Stimulated activated CD4-positive, alpha-beta T cell treated with anti-CD3 and anti-CD28 coated beads, TNF-alpha, amount 100 ng/mL, for 1 hour (primary cell): ENCODE data around the gene CD48.
"Not testable (repeated sequence)": the region's sequence is repeated elsewhere in the genome, so short reads cannot be mapped to it uniquely, and the experiment has no call there.

Experiments used
- DNase-seq, 3 donors: peaks; one replicate each; pipeline ENCODE4 v3.0.0-alpha.2; 2020; ENCODE audit warnings: low read depth in 3 of 3, low spot score in 1 of 3

CD48 gene

GRCh38 chr1:160653620-160654016 lies 58.0 kb downstream of the CD48 start:
- DNase-seq, result no peak

- DNase-seq, result no peak
Measured at GRCh38 chr1:160652924-160653619, 58.5 kb downstream of the CD48 start.

- DNase-seq, result not testable (repeated sequence)
Measured at GRCh38 chr1:160652065-160652641, 59.5 kb downstream of the CD48 start.

GRCh38 chr1:160651433-160652064 lies 60.1 kb downstream of the CD48 start:
- no peak for DNase-seq

- no peak for DNase-seq
Measured at GRCh38 chr1:160647329-160647720, 64.3 kb downstream of the CD48 start.

GRCh38 chr1:160646711-160647328 lies 64.8 kb downstream of the CD48 start, which contains the start of gene SLAMF1:
SLAMF1 (minus strand) TSS chr1:160647044; CDS start chr1:160646945, 99 bp downstream.
- no peak for DNase-seq

GRCh38 chr1:160646180-160646579 lies 65.4 kb downstream of the CD48 start:
- DNase-seq, result no peak

GRCh38 chr1:160645386-160646130 lies 66.1 kb downstream of the CD48 start:
- no peak for DNase-seq

- no peak for DNase-seq
Measured at GRCh38 chr1:160644399-160644798, 67.2 kb downstream of the CD48 start.

- DNase-seq, result no peak
Measured at GRCh38 chr1:160643138-160643537, 68.5 kb downstream of the CD48 start.

- no peak for DNase-seq
Measured at GRCh38 chr1:160642281-160642644, 69.4 kb downstream of the CD48 start.

- no peak for DNase-seq
Measured at GRCh38 chr1:160641323-160642280, 70.0 kb downstream of the CD48 start.

- DNase-seq, result no peak
Measured at GRCh38 chr1:160640359-160641123, 71.1 kb downstream of the CD48 start.

GRCh38 chr1:160639652-160640051 lies 72.0 kb downstream of the CD48 start:
- DNase-seq, result no peak

GRCh38 chr1:160638926-160639325 lies 72.7 kb downstream of the CD48 start:
- DNase-seq, result no peak

- DNase-seq, result no peak
Measured at GRCh38 chr1:160638540-160638857, 73.1 kb downstream of the CD48 start.

GRCh38 chr1:160637821-160638539 lies 73.6 kb downstream of the CD48 start:
- no peak for DNase-seq

- DNase-seq, result no peak
Measured at GRCh38 chr1:160637065-160637464, 74.6 kb downstream of the CD48 start.

GRCh38 chr1:160636547-160636946 lies 75.1 kb downstream of the CD48 start:
- no peak for DNase-seq
